GM12891 (cell line): Measurements from ENCODE around the gene LHFPL6.

Experiments
- PAX5 ChIP-seq: IDR thresholded peaks from 2 replicates; pipeline ENCODE4 v1.6.1; 2011; ENCODE audit warnings: low read length, moderate library complexity, mild to moderate bottlenecking; ENCODE audit not compliant: insufficient read depth, severe bottlenecking
- POLR2A ChIP-seq: IDR thresholded peaks from 2 replicates; pipeline ENCODE4 v1.6.1; 2011; ENCODE audit warnings: low read depth, low read length, control low read depth
- POLR2AphosphoS5 ChIP-seq: IDR thresholded peaks from 2 replicates; pipeline ENCODE4 v1.6.1; 2011; ENCODE audit warnings: low read depth, low read length, control low read depth
- POU2F2 ChIP-seq: IDR thresholded peaks from 2 replicates; pipeline ENCODE4 v1.6.1; 2011; ENCODE audit warnings: low read depth, mild to moderate bottlenecking, control low read depth, low read length, moderate library complexity
- TAF1 ChIP-seq: IDR thresholded peaks from 2 replicates; pipeline ENCODE4 v1.6.1; 2011; ENCODE audit warnings: low read depth, low read length, control low read depth

DNA sequence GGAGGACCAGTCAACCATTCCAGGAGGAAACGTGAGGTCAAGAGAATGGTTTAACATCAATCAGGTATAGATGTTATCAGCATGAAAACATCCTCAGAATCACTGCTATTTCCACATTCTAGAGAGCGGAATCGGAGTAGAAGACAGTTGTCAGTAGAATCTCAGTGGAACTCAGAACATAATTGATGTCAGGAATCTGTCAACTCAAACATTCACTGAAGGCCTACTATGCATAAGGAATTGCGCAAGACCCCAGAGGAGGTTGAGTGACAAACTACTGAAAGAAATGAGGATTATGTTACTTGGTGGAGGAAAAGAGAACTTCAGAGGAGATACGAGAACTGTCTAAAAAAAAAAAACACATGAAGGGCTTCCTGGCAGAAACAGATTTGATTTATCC, 97.8 kb downstream of the LHFPL6 start:
- TF ChIP-seq TAF1 (no peak), POLR2A (no peak), POLR2AphosphoS5 (no peak), PAX5 (no peak), POU2F2 (no peak)
